Memory B cell (primary cell): ENCODE results near the gene DDX51.
"Not testable (repeated sequence)": the region's sequence is repeated elsewhere in the genome, so short reads cannot be mapped to it uniquely, and the experiment has no call there.

Experiments
- ATAC-seq: fragments of 150-1000 bp; cut with Tn5 transposase; 2 replicates; pipeline ENCODE4 v1.10.0; 2021; ENCODE audit warnings: low read depth, mild to moderate bottlenecking, moderate library complexity
- DNase-seq, 2 donors: peaks; one replicate each; pipeline ENCODE4 v3.0.0; 2022; ENCODE audit warnings: low spot score in 2 of 2
- H3K27ac Mint-ChIP-seq: one replicate; pipeline ENCODE4 v1.8.0; 2022; ENCODE audit warnings: mild to moderate bottlenecking, moderate library complexity, mixed read lengths
- H3K27me3 Mint-ChIP-seq: one replicate; pipeline ENCODE4 v1.8.0; 2022; ENCODE audit warnings: mixed read lengths
- H3K36me3 Mint-ChIP-seq: one replicate; pipeline ENCODE4 v1.8.0; 2022; ENCODE audit warnings: mild to moderate bottlenecking, mixed read lengths
- H3K4me1 Mint-ChIP-seq: one replicate; pipeline ENCODE4 v1.8.0; 2022; ENCODE audit warnings: mixed read lengths
- H3K4me3 Mint-ChIP-seq: one replicate; pipeline ENCODE4 v1.8.0; 2022; ENCODE audit warnings: mild to moderate bottlenecking, moderate library complexity, mixed read lengths
- H3K9me3 Mint-ChIP-seq: one replicate; pipeline ENCODE4 v1.8.0; 2022; ENCODE audit warnings: mixed read lengths

Gene DDX51

DNA sequence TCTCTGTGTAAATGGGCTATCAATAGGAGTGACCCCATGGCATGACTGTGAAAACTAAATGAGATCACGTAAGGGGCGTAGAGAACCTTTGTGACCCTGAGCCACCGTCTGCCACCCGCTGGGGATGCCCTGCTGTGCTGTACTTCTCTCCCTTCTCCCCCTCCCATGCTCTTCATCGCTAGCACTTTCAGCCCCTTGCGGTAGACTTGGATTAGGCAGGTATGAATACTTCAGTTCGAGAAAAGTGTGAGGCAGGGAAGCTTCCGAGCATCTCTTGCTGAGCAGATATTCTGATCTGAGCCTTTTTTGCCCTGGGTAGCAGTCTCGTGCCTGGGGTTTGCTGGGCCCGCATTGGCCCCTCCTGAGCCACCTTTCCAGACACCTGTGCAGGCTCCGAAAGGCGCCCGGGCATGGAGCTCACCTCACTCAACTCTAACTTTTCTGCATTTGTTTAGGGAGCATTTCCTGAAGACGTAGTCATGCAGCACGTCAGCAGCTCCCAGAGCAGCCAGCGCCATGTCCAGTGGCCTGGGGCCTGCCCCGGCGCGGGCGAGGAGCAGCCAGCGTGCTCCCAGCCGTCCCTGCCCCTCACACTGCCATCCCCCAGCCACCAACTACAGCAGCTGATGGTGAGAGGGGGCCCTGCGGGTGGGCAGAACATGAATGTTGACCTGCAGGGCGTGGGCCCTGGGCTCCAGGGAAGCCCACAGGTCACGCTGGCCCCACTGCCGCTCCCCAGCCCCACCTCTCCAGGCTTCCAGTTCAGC lies 40.4 kb downstream of the DDX51 start:
- no peaks in the 10 kb centered on the region for H3K27me3 Mint-ChIP-seq
- H3K4me1 Mint-ChIP-seq: no peaks in the 10 kb centered on the region
- no peak for DNase-seq
- no peak overlapping the region for H3K4me3 Mint-ChIP-seq
- no peak for ATAC-seq
- H3K27ac Mint-ChIP-seq: no peak overlapping the region
- H3K9me3 Mint-ChIP-seq: no peaks in the 10 kb centered on the region
- H3K36me3 Mint-ChIP-seq: peaks cover 7% of the 10 kb centered on the region

DNA sequence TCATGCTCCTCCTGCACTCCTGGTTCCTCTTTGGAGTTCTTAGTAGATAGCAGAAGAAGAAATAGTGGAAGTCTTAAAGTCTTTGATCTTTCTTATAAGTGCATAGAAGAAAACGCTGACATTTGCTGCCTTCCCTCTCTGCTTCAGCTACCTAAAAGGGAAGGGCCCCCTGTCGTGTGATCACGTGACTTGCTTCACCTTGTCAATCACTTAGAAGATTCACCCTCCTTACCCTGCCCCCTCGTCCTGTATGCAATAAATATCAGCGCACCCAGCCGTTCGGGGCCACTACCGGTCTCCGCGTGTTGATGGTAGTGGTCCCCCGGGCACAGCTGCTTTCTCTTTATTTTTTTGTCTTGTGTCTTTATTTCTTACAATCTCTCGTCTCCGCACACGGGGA lies 41.0 kb downstream of the DDX51 start:
- H3K4me1 Mint-ChIP-seq, H3K36me3 Mint-ChIP-seq, H3K4me3 Mint-ChIP-seq, H3K9me3 Mint-ChIP-seq, DNase-seq, H3K27me3 Mint-ChIP-seq, ATAC-seq, H3K27ac Mint-ChIP-seq: not testable (repeated sequence)

DNA sequence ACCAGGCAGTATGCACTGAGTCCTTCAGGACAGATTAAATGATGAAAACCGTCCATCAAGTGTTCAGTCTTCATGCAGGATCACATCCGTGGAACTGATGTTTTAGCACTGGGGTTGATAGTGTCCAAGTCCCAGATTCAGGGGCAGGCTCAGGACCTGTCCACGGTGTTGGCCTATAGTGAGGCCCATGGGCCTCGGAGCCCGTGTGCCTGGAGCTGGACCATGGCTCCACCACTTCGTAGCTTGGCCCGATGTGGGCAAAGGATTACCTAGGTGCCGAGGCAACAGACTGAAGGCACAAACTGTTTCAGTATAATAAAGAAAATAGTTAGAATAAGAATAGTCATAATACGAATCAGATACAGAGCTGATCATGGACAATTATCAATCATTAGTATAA lies 41.8 kb downstream of the DDX51 start:
- Mint-ChIP-seq H3K36me3 (peaks cover 10% of the 10 kb centered on the region), H3K9me3 (no peaks in the 10 kb centered on the region), H3K27ac (no peak overlapping the region), H3K4me1 (no peaks in the 10 kb centered on the region), H3K27me3 (no peaks in the 10 kb centered on the region), H3K4me3 (no peak overlapping the region)
- ATAC-seq: no peak
- no peak for DNase-seq

DNA sequence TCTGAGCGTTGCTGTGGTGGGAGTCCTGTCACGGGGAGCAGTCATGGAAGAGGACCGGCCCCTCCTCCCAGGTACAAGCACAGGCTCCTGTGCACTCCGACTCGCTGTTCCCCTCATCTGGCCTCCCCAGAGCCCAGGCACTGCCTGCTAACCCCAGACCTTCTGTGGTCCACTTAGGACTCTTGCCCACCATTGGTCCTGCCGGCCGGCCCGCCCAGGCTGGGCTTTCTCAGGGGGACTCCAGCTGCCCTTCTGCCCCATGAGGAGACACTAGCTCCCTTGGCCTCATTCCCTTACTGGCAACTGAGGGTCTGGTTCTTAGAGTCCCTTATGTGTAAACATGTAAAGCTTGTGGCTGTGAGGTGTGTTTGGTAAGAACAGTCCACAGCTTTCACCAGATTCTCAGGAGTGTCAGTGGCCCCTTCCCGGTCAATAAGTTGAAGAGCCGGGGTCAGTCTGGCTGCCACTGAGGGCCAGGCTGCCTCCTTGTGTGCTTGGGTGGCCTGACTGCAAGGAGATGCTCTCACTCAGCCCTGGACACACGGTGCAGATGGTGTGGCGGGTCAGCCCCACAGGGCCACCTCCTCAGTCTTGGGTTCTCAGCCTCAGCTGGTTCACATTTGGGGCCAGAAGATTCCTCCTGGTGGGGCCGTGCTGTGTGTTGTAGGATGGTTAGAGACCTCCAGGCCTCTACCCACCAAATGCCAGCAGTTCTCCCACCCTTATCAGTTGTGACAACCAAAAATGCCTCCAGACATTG lies 43.6 kb downstream of the DDX51 start:
- no peak overlapping the region for H3K4me3 Mint-ChIP-seq
- peaks cover 4% of the 10 kb centered on the region for H3K4me1 Mint-ChIP-seq
- no peaks in the 10 kb centered on the region for H3K9me3 Mint-ChIP-seq
- ATAC-seq (no peak), DNase-seq (no peak)
- peaks cover 24% of the 10 kb centered on the region for H3K36me3 Mint-ChIP-seq
- no peak overlapping the region for H3K27ac Mint-ChIP-seq
- no peaks in the 10 kb centered on the region for H3K27me3 Mint-ChIP-seq

DNA sequence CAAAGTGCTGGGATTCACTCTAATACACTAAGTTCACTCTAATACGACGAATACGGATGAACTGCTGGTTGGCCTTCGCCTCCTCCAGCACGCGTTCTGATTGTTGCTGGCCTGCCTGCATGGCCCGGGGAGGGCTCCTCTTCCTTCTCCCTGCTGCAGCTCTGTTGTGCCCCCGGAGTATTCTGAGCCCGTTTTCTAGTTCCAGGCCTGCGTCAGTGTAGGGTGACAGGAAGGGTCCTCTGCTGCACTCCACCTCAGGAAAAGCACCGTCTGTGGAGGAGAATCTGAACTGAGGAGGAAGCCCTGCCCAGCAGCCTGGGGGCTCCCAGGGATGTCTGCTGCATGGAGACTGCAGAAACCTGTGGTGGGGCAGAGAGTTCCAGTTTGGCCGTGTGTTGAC lies 44.4 kb downstream of the DDX51 start:
- Mint-ChIP-seq H3K4me3 (no peak overlapping the region), H3K36me3 (peaks cover 23% of the 10 kb centered on the region), H3K27me3 (no peaks in the 10 kb centered on the region), H3K27ac (no peak overlapping the region), H3K4me1 (peaks cover 4% of the 10 kb centered on the region), H3K9me3 (no peaks in the 10 kb centered on the region)
- no peak for DNase-seq
- no peak for ATAC-seq

DNA sequence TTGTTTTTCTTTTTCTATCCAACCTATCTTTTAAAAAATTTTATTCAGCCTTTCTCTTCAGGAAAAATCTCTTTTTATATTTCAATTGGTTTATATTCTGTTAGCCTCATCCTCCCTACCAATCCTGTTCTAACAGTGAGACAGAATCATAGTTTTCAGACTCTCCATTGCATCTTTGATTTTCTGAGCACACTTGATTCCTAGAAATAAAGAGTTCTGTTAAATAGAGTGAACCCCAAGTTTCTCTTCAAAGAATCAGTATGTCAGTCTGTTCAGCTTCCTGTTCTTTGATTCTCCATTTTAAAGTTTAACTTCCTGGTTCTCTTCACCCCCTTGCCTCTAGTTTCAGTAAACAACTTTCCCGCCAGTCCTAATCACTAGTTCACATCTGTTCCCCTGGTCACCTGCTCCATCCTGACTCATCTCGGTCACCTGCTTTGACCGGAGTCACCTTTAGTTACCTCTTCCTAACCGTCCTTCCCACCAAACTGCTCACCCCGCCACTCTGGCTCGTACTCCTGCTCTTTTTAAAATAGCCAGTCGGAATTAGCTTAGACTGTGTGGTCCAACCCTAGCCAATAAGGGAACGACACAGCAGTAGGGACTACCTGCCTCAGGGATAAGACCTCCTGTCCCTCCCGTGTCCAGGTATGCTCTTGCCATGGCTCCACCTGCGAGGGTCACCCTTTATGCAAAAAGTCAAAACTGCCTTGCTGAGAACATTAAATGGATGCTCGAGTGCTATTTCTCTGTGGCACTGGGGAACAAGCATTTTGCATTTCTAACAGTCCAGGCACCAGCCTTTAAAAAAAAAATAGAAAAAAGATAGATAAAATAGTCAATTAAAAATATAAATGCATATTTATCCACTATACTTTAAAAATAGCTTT lies 48.4 kb downstream of the DDX51 start:
- peaks cover 26% of the 10 kb centered on the region for H3K36me3 Mint-ChIP-seq
- H3K4me1 Mint-ChIP-seq: peaks cover 4% of the 10 kb centered on the region
- DNase-seq (no peak), ATAC-seq (no peak)
- H3K27ac Mint-ChIP-seq: no peak overlapping the region
- no peak overlapping the region for H3K4me3 Mint-ChIP-seq
- H3K27me3 Mint-ChIP-seq: no peaks in the 10 kb centered on the region
- no peaks in the 10 kb centered on the region for H3K9me3 Mint-ChIP-seq

DNA sequence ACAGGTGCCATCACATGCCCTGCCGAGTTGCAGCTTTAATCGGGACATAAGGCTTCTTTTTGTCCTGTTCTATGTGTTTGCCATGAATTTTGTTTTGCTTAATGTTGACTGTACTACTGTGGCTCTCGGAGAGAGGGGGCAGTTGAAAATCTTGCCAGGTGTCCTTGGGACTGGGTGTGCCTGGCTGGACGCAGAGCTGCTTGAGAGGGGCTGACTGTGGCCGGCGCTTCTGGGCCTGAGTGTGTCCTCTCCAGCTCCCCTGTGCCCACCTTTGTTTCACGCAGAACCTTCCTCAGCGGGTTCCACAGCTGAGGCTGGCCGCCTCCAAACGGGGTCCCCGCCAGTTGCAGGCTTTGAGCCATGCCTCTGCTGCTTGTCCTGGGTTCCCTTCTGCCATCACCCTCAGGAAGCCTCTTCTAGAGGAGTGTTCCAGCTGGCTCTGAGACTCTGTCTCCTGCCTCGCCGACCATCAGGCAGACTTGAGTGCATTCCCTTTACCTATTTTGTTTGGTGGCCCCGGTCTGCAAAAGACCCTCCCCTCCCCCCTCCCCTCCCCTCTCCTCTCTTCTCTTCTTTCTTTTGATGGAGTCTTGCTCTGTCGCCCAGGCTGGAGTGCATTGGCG lies 49.7 kb downstream of the DDX51 start:
- Mint-ChIP-seq H3K9me3 (no peaks in the 10 kb centered on the region), H3K27me3 (no peaks in the 10 kb centered on the region), H3K36me3 (peaks cover 24% of the 10 kb centered on the region), H3K4me1 (peaks cover 9% of the 10 kb centered on the region), H3K27ac (no peak overlapping the region), H3K4me3 (no peak overlapping the region)
- ATAC-seq (no peak), DNase-seq (no peak)

DNA sequence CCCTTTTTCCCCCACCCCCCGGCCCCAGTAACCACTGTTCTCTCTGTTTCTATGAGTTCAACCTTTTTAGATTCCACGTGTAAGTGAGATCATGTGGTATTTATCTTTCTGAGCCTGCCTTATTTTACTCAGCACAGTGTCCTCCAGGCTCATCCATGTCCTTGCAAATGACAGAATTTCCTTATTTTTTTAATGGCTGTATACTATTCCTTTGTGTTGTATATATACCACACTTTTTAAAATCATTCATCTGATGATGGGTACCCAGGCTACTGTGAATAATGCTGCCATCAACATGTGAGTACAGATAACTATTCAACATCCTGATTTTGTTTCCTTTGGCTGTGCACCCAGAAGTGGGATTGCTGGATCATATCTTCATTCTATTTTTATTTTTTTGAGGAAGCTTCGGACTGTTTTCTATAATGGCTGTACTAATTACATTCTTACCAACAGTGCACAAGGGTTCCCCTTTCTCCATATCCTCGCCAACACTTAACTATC lies 54.7 kb downstream of the DDX51 start:
- no peak for ATAC-seq
- H3K4me3 Mint-ChIP-seq: no peak overlapping the region
- no peaks in the 10 kb centered on the region for H3K27me3 Mint-ChIP-seq
- no peak for DNase-seq
- no peaks in the 10 kb centered on the region for H3K9me3 Mint-ChIP-seq
- peaks cover 4% of the 10 kb centered on the region for H3K36me3 Mint-ChIP-seq
- H3K27ac Mint-ChIP-seq: no peak overlapping the region
- H3K4me1 Mint-ChIP-seq: peaks cover 19% of the 10 kb centered on the region
